Urothelium cell line (cell line): ENCODE results near the gene ZEB2.

Source experiments
- DNase-seq: peaks from one replicate; pipeline ENCODE4 v3.0.0; 2011; ENCODE audit warnings: low spot score, mixed read lengths
- FAIRE-seq: peaks from 2 replicates; lab custom pipeline; 2011; peaks lifted over from hg19 to GRCh38; lab: Jason Lieb, UNC

The ZEB2 gene

GRCh38 chr2:144529841-144530240, 9.9 kb upstream of the ZEB2 start:
- DNase-seq, result no peak
- no peak for FAIRE-seq

- DNase-seq (no peak), FAIRE-seq (no peak)
Observed at GRCh38 chr2:144528108-144528507, 8.2 kb upstream of the ZEB2 start.

GRCh38 chr2:144526831-144527230, 6.9 kb upstream of the ZEB2 start:
- FAIRE-seq, result no peak
- DNase-seq, result no peak

- DNase-seq (no peak), FAIRE-seq (no peak)
Observed at GRCh38 chr2:144524118-144525009, 4.4 kb upstream of the ZEB2 start.

- FAIRE-seq (no peak), DNase-seq (no peak)
Observed at GRCh38 chr2:144523596-144524117, 3.7 kb upstream of the ZEB2 start.

- DNase-seq, result no peak
- no peak for FAIRE-seq
Observed at GRCh38 chr2:144522897-144523595, 3.1 kb upstream of the ZEB2 start.

GRCh38 chr2:144522176-144522896, 2.4 kb upstream of the ZEB2 start:
- FAIRE-seq (no peak), DNase-seq (no peak)

GRCh38 chr2:144521686-144522085, 1.8 kb upstream of the ZEB2 start:
- DNase-seq (no peak), FAIRE-seq (no peak)

- DNase-seq, result no peak
- no peak for FAIRE-seq
Observed at GRCh38 chr2:144520756-144521487, 1.0 kb upstream of the ZEB2 start.

- FAIRE-seq, result no peak
- no peak for DNase-seq
Observed at GRCh38 chr2:144519597-144519933, 354 bp downstream of the ZEB2 start.

- no peak for DNase-seq
- no peak for FAIRE-seq
Observed at GRCh38 chr2:144518748-144519596, 947 bp downstream of the ZEB2 start.

- FAIRE-seq (no peak), DNase-seq (no peak)
Observed at GRCh38 chr2:144517866-144518747, 1.8 kb downstream of the ZEB2 start.

- FAIRE-seq (no peak), DNase-seq (no peak)
Observed at GRCh38 chr2:144516981-144517865, 2.7 kb downstream of the ZEB2 start.

GRCh38 chr2:144516411-144516980, 3.4 kb downstream of the ZEB2 start:
- DNase-seq, result no peak

GRCh38 chr2:144515696-144516410, 4.1 kb downstream of the ZEB2 start:
- no peak for DNase-seq
- no peak for FAIRE-seq

More at GRCh38 chr2:144516411-144516980, 3.4 kb downstream of the ZEB2 start:
- FAIRE-seq, result no peak

GRCh38 chr2:144515099-144515695, 4.7 kb downstream of the ZEB2 start:
- DNase-seq, result no peak
- FAIRE-seq, result no peak
